Astrocyte (in vitro differentiated cells and primary cell): Measurements from ENCODE around the gene USP32. TPM values are rescaled to one million over a fixed set of nuclear protein-coding genes. Genes with fewer than 3 reads are reported as not detected.
"Not testable (repeated sequence)": the region's sequence is repeated elsewhere in the genome, so short reads cannot be mapped to it uniquely, and the experiment has no call there.

Experiments used
- DNase-seq: peaks from one replicate; pipeline ENCODE4 v3.0.0-alpha.2; 2010; ENCODE audit warnings: low read depth
- FAIRE-seq: peaks from 2 replicates; lab custom pipeline; 2011; peaks lifted over from hg19 to GRCh38; lab: Jason Lieb, UNC
- H2AFZ ChIP-seq: 2 replicates; pipeline ENCODE4 v1.6.0; 2012; ENCODE audit warnings: low read depth, low read length, inconsistent platforms
- H3K27ac ChIP-seq: 2 replicates; pipeline ENCODE4 v1.5.1; 2011; ENCODE audit warnings: low read depth, low read length, inconsistent platforms
- H3K27me3 ChIP-seq: 2 replicates; pipeline ENCODE4 v1.6.0; 2011; ENCODE audit warnings: low read length, inconsistent platforms; ENCODE audit not compliant: insufficient read depth
- H3K36me3 ChIP-seq: 2 replicates; pipeline ENCODE4 v1.5.1; 2011; ENCODE audit warnings: low read length, inconsistent platforms; ENCODE audit not compliant: insufficient read depth
- H3K4me1 ChIP-seq: 2 replicates; pipeline ENCODE4 v1.5.1; 2011; ENCODE audit warnings: low read length, inconsistent platforms; ENCODE audit not compliant: insufficient read depth
- H3K4me2 ChIP-seq: 2 replicates; pipeline ENCODE4 v1.6.0; 2012; ENCODE audit warnings: low read length, inconsistent platforms
- H3K4me3 ChIP-seq: 2 replicates; pipeline ENCODE4 v1.5.1; 2011; ENCODE audit warnings: low read depth, mild to moderate bottlenecking, low read length, inconsistent platforms; ENCODE audit not compliant: insufficient read depth
- H3K79me2 ChIP-seq: 2 replicates; pipeline ENCODE4 v1.6.0; 2012; ENCODE audit warnings: mild to moderate bottlenecking, low read length, inconsistent platforms; ENCODE audit not compliant: insufficient read depth
- H3K9ac ChIP-seq: 2 replicates; pipeline ENCODE4 v1.6.0; 2012; ENCODE audit warnings: mild to moderate bottlenecking, low read length, inconsistent platforms
- H3K9me3 ChIP-seq: 2 replicates; pipeline ENCODE4 v1.5.1; 2012; ENCODE audit warnings: low read depth, mild to moderate bottlenecking, low read length, inconsistent platforms; ENCODE audit not compliant: insufficient read depth
- H4K20me1 ChIP-seq: 2 replicates; pipeline ENCODE4 v1.6.0; 2012; ENCODE audit warnings: low read length, inconsistent platforms; ENCODE audit not compliant: insufficient read depth
- H3K27ac Mint-ChIP-seq: one replicate; pipeline ENCODE4 v1.8.0; 2021; ENCODE audit warnings: mild to moderate bottlenecking, mixed read lengths; ENCODE audit not compliant: unreplicated experiment
- H3K27me3 Mint-ChIP-seq: one replicate; pipeline ENCODE4 v1.8.0; 2021; ENCODE audit warnings: low read depth, mixed read lengths; ENCODE audit not compliant: unreplicated experiment
- H3K36me3 Mint-ChIP-seq: one replicate; pipeline ENCODE4 v1.8.0; 2021; ENCODE audit warnings: low read depth, mixed read lengths; ENCODE audit not compliant: unreplicated experiment
- H3K4me1 Mint-ChIP-seq: one replicate; pipeline ENCODE4 v1.8.0; 2021; ENCODE audit warnings: low read depth, mixed read lengths; ENCODE audit not compliant: unreplicated experiment
- H3K4me3 Mint-ChIP-seq: one replicate; pipeline ENCODE4 v1.8.0; 2021; ENCODE audit warnings: mild to moderate bottlenecking, moderate library complexity, mixed read lengths; ENCODE audit not compliant: unreplicated experiment
- H3K9me3 Mint-ChIP-seq: one replicate; pipeline ENCODE4 v1.8.0; 2021; ENCODE audit warnings: mild to moderate bottlenecking, mixed read lengths; ENCODE audit not compliant: unreplicated experiment
- EZH2 ChIP-seq: IDR thresholded peaks from 2 replicates; pipeline ENCODE4 v1.6.1; 2012; ENCODE audit warnings: mild to moderate bottlenecking, low read length, inconsistent platforms; ENCODE audit not compliant: insufficient read depth
- total RNA-seq: library from RNA; stranded (reverse); gene quantifications from 2 replicates; pipeline ENCODE4 v1.2.1, GENCODE V29; 2021
- TF ChIP-seq, protein P1 (sequence below): IDR thresholded peaks from 2 replicates; pipeline ENCODE4 v1.5.1; 2011; ENCODE audit warnings: low read depth, mild to moderate bottlenecking, inconsistent platforms, low read length, moderate library complexity; ENCODE audit not compliant: insufficient read depth

USP32 gene
- total RNA-seq, 1 donor from 2014 or later: 40.2 TPM

- Histone ChIP-seq H3K79me2 (no peaks in the 10 kb centered on the region), H3K36me3 (peaks cover 11% of the 10 kb centered on the region), H3K9me3 (no peaks in the 10 kb centered on the region), H2AFZ (no peak overlapping the region), H3K9ac (no peak overlapping the region), H3K27me3 (no peaks in the 10 kb centered on the region), H3K27ac (no peak overlapping the region), H3K4me3 (no peak overlapping the region), H4K20me1 (no peaks in the 10 kb centered on the region), H3K4me1 (no peaks in the 10 kb centered on the region), H3K4me2 (no peak overlapping the region)
- H3K27me3 Mint-ChIP-seq: no peaks in the 10 kb centered on the region
- H3K4me3 Mint-ChIP-seq: no peak overlapping the region
- TF ChIP-seq, protein P1, sequence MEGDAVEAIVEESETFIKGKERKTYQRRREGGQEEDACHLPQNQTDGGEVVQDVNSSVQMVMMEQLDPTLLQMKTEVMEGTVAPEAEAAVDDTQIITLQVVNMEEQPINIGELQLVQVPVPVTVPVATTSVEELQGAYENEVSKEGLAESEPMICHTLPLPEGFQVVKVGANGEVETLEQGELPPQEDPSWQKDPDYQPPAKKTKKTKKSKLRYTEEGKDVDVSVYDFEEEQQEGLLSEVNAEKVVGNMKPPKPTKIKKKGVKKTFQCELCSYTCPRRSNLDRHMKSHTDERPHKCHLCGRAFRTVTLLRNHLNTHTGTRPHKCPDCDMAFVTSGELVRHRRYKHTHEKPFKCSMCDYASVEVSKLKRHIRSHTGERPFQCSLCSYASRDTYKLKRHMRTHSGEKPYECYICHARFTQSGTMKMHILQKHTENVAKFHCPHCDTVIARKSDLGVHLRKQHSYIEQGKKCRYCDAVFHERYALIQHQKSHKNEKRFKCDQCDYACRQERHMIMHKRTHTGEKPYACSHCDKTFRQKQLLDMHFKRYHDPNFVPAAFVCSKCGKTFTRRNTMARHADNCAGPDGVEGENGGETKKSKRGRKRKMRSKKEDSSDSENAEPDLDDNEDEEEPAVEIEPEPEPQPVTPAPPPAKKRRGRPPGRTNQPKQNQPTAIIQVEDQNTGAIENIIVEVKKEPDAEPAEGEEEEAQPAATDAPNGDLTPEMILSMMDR: peak; percentile 37
- TF ChIP-seq EZH2: no peak
- DNase-seq (no peak), FAIRE-seq (no peak)
- peak overlapping the region; percentile 80 for H3K27ac Mint-ChIP-seq
- peaks cover 7% of the 10 kb centered on the region for H3K36me3 Mint-ChIP-seq
- peaks cover 8% of the 10 kb centered on the region for H3K4me1 Mint-ChIP-seq
- no peaks in the 10 kb centered on the region for H3K9me3 Mint-ChIP-seq
These were observed 160.7 kb downstream of the USP32 start for GRCh38 chr17:60231234-60231633.

DNA sequence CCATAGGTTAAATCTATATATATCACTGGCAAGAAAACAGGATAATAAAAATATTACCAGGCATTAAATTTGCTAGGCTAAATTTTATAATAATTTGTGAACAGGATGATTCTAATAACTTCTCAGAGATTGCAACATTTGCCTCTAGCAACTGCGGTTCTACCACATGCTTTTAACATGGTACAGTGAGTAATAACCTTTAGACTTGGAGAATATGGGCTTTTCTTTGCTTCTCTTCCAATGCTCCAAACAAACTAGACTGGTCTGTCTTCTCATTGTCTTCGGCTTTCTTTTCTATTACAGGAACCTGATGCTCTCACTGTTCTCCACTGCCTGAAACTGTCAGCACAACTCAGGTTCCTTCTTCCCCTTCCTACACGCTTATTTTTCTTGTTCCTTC lies 161.6 kb downstream of the USP32 start:
- no peak overlapping the region for H3K4me3 Mint-ChIP-seq
- H3K36me3 Mint-ChIP-seq: peaks cover 5% of the 10 kb centered on the region
- Histone ChIP-seq H3K4me2 (no peak overlapping the region), H3K4me3 (no peak overlapping the region), H3K9me3 (no peaks in the 10 kb centered on the region), H3K27ac (no peak overlapping the region), H3K36me3 (peaks cover 3% of the 10 kb centered on the region), H3K4me1 (no peaks in the 10 kb centered on the region), H3K79me2 (no peaks in the 10 kb centered on the region), H4K20me1 (no peaks in the 10 kb centered on the region), H3K9ac (no peak overlapping the region), H3K27me3 (no peaks in the 10 kb centered on the region), H2AFZ (no peak overlapping the region)
- H3K27me3 Mint-ChIP-seq: no peaks in the 10 kb centered on the region
- FAIRE-seq (no peak), DNase-seq (no peak)
- H3K4me1 Mint-ChIP-seq: peaks cover 8% of the 10 kb centered on the region
- no peak overlapping the region for H3K27ac Mint-ChIP-seq
- TF ChIP-seq EZH2: no peak
- TF ChIP-seq, protein P1: no peak
- no peaks in the 10 kb centered on the region for H3K9me3 Mint-ChIP-seq

DNA sequence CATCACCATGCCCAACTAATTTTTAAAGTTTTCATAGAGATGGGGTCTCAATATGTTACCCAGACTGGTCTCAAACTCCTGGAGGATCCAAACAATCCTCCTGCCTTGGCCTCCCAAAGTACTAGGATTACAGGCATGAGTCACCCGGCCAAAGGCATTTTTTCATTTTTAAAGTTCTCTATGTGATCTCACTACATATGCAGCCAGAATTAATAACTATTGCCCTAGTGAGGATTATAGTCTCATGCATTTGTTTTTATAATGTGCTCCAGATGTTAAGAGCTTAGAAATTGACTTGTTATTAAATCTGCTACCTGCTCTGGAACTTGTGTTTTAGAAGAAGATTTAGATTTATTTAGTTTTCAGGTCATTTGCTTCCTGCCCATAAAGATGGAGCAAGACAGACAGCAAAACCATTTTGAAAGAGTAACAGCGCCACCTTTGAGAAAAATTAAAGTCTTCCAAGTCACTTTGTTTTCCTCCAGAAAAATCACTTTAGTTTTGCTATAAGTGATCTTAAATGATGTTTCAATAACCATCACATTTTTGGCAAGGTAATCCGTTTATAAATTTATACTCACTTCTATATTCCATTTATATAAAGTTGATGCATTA lies 162.6 kb downstream of the USP32 start:
- H3K4me3 ChIP-seq: no peak overlapping the region
- H2AFZ ChIP-seq: no peak overlapping the region
- FAIRE-seq (no peak), DNase-seq (no peak)
- TF ChIP-seq, protein P1: peak; percentile 8
- no peak for TF ChIP-seq EZH2
- H3K9ac ChIP-seq: no peak overlapping the region
- H3K4me3 Mint-ChIP-seq: no peak overlapping the region
- H3K4me2 ChIP-seq: no peak overlapping the region
- no peak overlapping the region for H3K27ac ChIP-seq
- no peaks in the 10 kb centered on the region for H3K36me3 Mint-ChIP-seq
- H3K27me3 ChIP-seq: no peaks in the 10 kb centered on the region
- H3K79me2 ChIP-seq: no peaks in the 10 kb centered on the region
- H3K4me1 ChIP-seq: no peaks in the 10 kb centered on the region
- H4K20me1 ChIP-seq: no peaks in the 10 kb centered on the region
- no peaks in the 10 kb centered on the region for H3K9me3 Mint-ChIP-seq
- no peaks in the 10 kb centered on the region for H3K27me3 Mint-ChIP-seq
- H3K27ac Mint-ChIP-seq: no peak overlapping the region
- no peaks in the 10 kb centered on the region for H3K9me3 ChIP-seq
- peaks cover 3% of the 10 kb centered on the region for H3K36me3 ChIP-seq
- H3K4me1 Mint-ChIP-seq: peaks cover 8% of the 10 kb centered on the region

- H3K36me3 ChIP-seq: peaks cover 12% of the 10 kb centered on the region
- FAIRE-seq: not testable (repeated sequence)
These were observed 164.7 kb downstream of the USP32 start for GRCh38 chr17:60227276-60227675.

More at GRCh38 chr17:60227276-60227675, 164.7 kb downstream of the USP32 start:
- H3K27ac Mint-ChIP-seq, H3K27ac ChIP-seq, H2AFZ ChIP-seq, H3K4me1 ChIP-seq, H3K4me3 Mint-ChIP-seq, H3K9me3 Mint-ChIP-seq, H3K36me3 Mint-ChIP-seq, H3K4me1 Mint-ChIP-seq, H3K9ac ChIP-seq, H3K9me3 ChIP-seq, DNase-seq, H3K27me3 Mint-ChIP-seq, H3K4me2 ChIP-seq, H3K4me3 ChIP-seq, H4K20me1 ChIP-seq, H3K27me3 ChIP-seq, H3K79me2 ChIP-seq: not testable (repeated sequence)
